ENCODE measurements around the gene EVC. TPM values are rescaled to one million over a fixed set of nuclear protein-coding genes. Genes with fewer than 3 reads are reported as not detected.

The EVC gene
- total RNA-seq, 1 experiment from 2014 or later: not detected

- Mint-ChIP-seq H3K27me3 (ENCODE audit: insufficient read depth, unreplicated experiment) (peaks cover 7% of the 10 kb centered on the region), H3K36me3 (ENCODE audit: insufficient read depth, unreplicated experiment) (no peaks in the 10 kb centered on the region), H3K9me3 (ENCODE audit: unreplicated experiment) (no peaks in the 10 kb centered on the region), H3K27ac (ENCODE audit: unreplicated experiment) (no peak overlapping the region), H3K4me1 (ENCODE audit: low read depth, unreplicated experiment) (no peaks in the 10 kb centered on the region), H3K4me3 (ENCODE audit: unreplicated experiment) (no peak overlapping the region)
- Histone ChIP-seq H3K9me3 (0 out of 2 replicates have a peak, but pooled peaks cover 3% of the 10 kb centered on the region), H3K36me3 (ENCODE audit: control insufficient read depth, insufficient read depth, low read length) (no peaks in the 10 kb centered on the region), H3K4me3 (ENCODE audit: low read depth, low read length) (no peak overlapping the region), H3K27me3 (replicated peaks; ENCODE audit: control insufficient read depth, insufficient read depth, low read length) (no peaks in the 10 kb centered on the region; the same call in 1 of the 2 replicates), H3K4me1 (no peaks in the 10 kb centered on the region)
- ChIA-PET CTCF (no interaction called here), POLR2A (no interaction called here)
- no TSS peak for BruUV-seq (replicated peaks)
- no peak for DNase-seq
- no peak for TF ChIP-seq CTCF (IDR thresholded peaks at IDR 0.05; ENCODE audit: insufficient read depth in 1 of 2, low read depth in 1 of 2, low read length in 1 of 2, severe bottlenecking in 1 of 2, unreplicated experiment in 1 of 2)
- intact Hi-C loops (cut with micrococcal nuclease; ENCODE audit: unreplicated experiment): no loop called here
Observed at GRCh38 chr4:5791654-5792053, 80.7 kb downstream of the EVC start.

GRCh38 chr4:5793514-5793913, 82.5 kb downstream of the EVC start:
- TF ChIP-seq CTCF (IDR thresholded peaks at IDR 0.05; ENCODE audit: insufficient read depth in 1 of 2, low read depth in 1 of 2, low read length in 1 of 2, severe bottlenecking in 1 of 2, unreplicated experiment in 1 of 2): no peak
- Histone ChIP-seq H3K4me1 (no peaks in the 10 kb centered on the region), H3K36me3 (ENCODE audit: control insufficient read depth, insufficient read depth, low read length) (no peaks in the 10 kb centered on the region), H3K9me3 (0 out of 2 replicates have a peak, but pooled peaks cover 3% of the 10 kb centered on the region), H3K27me3 (replicated peaks; ENCODE audit: control insufficient read depth, insufficient read depth, low read length) (no peaks in the 10 kb centered on the region; the same call in 1 of the 2 replicates), H3K4me3 (ENCODE audit: low read depth, low read length) (no peak overlapping the region)
- ChIA-PET POLR2A (no interaction called here), CTCF (no interaction called here)
- Mint-ChIP-seq H3K27me3 (ENCODE audit: insufficient read depth, unreplicated experiment) (peaks cover 6% of the 10 kb centered on the region), H3K9me3 (ENCODE audit: unreplicated experiment) (no peaks in the 10 kb centered on the region), H3K4me1 (ENCODE audit: low read depth, unreplicated experiment) (no peaks in the 10 kb centered on the region), H3K4me3 (ENCODE audit: unreplicated experiment) (no peak overlapping the region), H3K36me3 (ENCODE audit: insufficient read depth, unreplicated experiment) (no peaks in the 10 kb centered on the region), H3K27ac (ENCODE audit: unreplicated experiment) (no peak overlapping the region)
- no TSS peak for BruUV-seq (replicated peaks)
- intact Hi-C loops (cut with micrococcal nuclease; ENCODE audit: unreplicated experiment): no loop called here
- no peak for DNase-seq

GRCh38 chr4:5795580-5795979, 84.6 kb downstream of the EVC start:
- no peaks in the 10 kb centered on the region for H3K4me1 Mint-ChIP-seq (ENCODE audit: low read depth, unreplicated experiment)
- BruUV-seq (replicated peaks): no TSS peak

More at GRCh38 chr4:5795580-5795979, 84.6 kb downstream of the EVC start:
- no peak for DNase-seq
- Histone ChIP-seq H3K36me3 (ENCODE audit: control insufficient read depth, insufficient read depth, low read length) (no peaks in the 10 kb centered on the region), H3K9me3 (0 out of 2 replicates have a peak, but pooled peaks cover 3% of the 10 kb centered on the region), H3K4me1 (no peaks in the 10 kb centered on the region), H3K4me3 (ENCODE audit: low read depth, low read length) (no peak overlapping the region), H3K27me3 (replicated peaks; ENCODE audit: control insufficient read depth, insufficient read depth, low read length) (no peaks in the 10 kb centered on the region; the same call in 1 of the 2 replicates)
- peaks cover 3% of the 10 kb centered on the region for H3K27me3 Mint-ChIP-seq (ENCODE audit: insufficient read depth, unreplicated experiment)
- CTCF ChIA-PET: no interaction called here
- no peak overlapping the region for H3K4me3 Mint-ChIP-seq (ENCODE audit: unreplicated experiment)
- intact Hi-C loops (cut with micrococcal nuclease; ENCODE audit: unreplicated experiment): no loop called here
- H3K27ac Mint-ChIP-seq (ENCODE audit: unreplicated experiment): no peak overlapping the region
- POLR2A ChIA-PET: no interaction called here
- H3K36me3 Mint-ChIP-seq (ENCODE audit: insufficient read depth, unreplicated experiment): no peaks in the 10 kb centered on the region
- TF ChIP-seq CTCF (IDR thresholded peaks at IDR 0.05; ENCODE audit: insufficient read depth in 1 of 2, low read depth in 1 of 2, low read length in 1 of 2, severe bottlenecking in 1 of 2, unreplicated experiment in 1 of 2): no peak
- H3K9me3 Mint-ChIP-seq (ENCODE audit: unreplicated experiment): no peaks in the 10 kb centered on the region

Data from Caco-2 (cell line).